K562 (cell line): ENCODE results near the gene SPAG16. TPM values are rescaled to one million over a fixed set of nuclear protein-coding genes. Genes with fewer than 3 reads are reported as not detected.

Source experiments
- ATAC-seq: fragments of 200-7000 bp; cut with Tn5 transposase; 3 replicates; pipeline ENCODE4 v1.9.1; 2020; ENCODE audit warnings: moderate library complexity
- BruUV-seq: library from RNA; stranded (reverse); fragments of 400-500 nt; replicated peaks from 2 replicates; lab custom pipeline; 2021; lab: Mats Ljungman, UMichigan
- CTCF ChIA-PET: fragments of 300-600 bp; formaldehyde crosslinking; extraction: SDS; loops from one replicate; lab custom pipeline; 2021; ENCODE audit warnings: low intra/inter-chr PET ratio; lab: Yijun Ruan, JAX
- POLR2A ChIA-PET: fragments of 300-600, 350-650 bp; sonication (Branson Sonifier 250); formaldehyde crosslinking; extraction: SDS; loops from one replicate; lab custom pipeline; 2021; ENCODE audit warnings: antibody characterized with exemption, inconsistent platforms; lab: Yijun Ruan, JAX
- DNase-seq, 4 experiments: peaks; one replicate each; pipeline versions ENCODE4 v3.0.0 to v3.0.0-alpha.2; 2011 to 2018; ENCODE audit warnings: low spot score in 3 of 4, mixed read lengths in 3 of 4; ENCODE audit errors: extremely low read depth in 1 of 4
- FAIRE-seq: peaks from 2 replicates; lab custom pipeline; 2011; peaks lifted over from hg19 to GRCh38; lab: Jason Lieb, UNC
- H2AFZ ChIP-seq: 2 replicates; pipeline ENCODE4 v1.6.0; 2011; ENCODE audit warnings: low read depth, low read length, control low read depth, inconsistent platforms
- H3K27ac ChIP-seq: fragments of 200-600 bp; 3 replicates; pipeline ENCODE4 v1.8.0; 2011; ENCODE audit warnings: low read depth, mild to moderate bottlenecking, control low read depth, inconsistent platforms, low read length, moderate library complexity, mixed read lengths; ENCODE audit errors: extremely low read depth
- H3K27me3 ChIP-seq, 2 experiments: fragments of 300-600 bp in 1 of 2; 2 replicates in 1 of 2; 3 replicates in 1 of 2; pipeline versions ENCODE4 v1.6.0 to v1.8.0; 2011; ENCODE audit warnings: inconsistent platforms in 2 of 2, low read length in 2 of 2, mild to moderate bottlenecking in 1 of 2, mixed read lengths in 1 of 2, moderate library complexity in 1 of 2; ENCODE audit not compliant: control insufficient read depth in 2 of 2, insufficient read depth in 2 of 2
- H3K36me3 ChIP-seq: fragments of 300-600 bp; 3 replicates; pipeline ENCODE4 v1.8.0; 2011; ENCODE audit warnings: mild to moderate bottlenecking, low read length, inconsistent platforms; ENCODE audit not compliant: control insufficient read depth, insufficient read depth
- H3K4me1 ChIP-seq, 2 experiments: fragments of 200-600 bp in 1 of 2; replicated peaks in 1 of 2; 2 replicates in 1 of 2; 3 replicates in 1 of 2; pipeline versions ENCODE4 v1.5.1 to v1.8.0; 2011; ENCODE audit warnings: inconsistent platforms in 2 of 2, low read length in 2 of 2, mild to moderate bottlenecking in 1 of 2, mixed read lengths in 1 of 2, moderate library complexity in 1 of 2; ENCODE audit not compliant: control insufficient read depth in 2 of 2, insufficient read depth in 2 of 2
- H3K4me2 ChIP-seq: 2 replicates; pipeline ENCODE4 v1.6.1; 2011; ENCODE audit warnings: low read length, control low read depth, inconsistent platforms, mixed read lengths; ENCODE audit not compliant: insufficient read depth
- H3K4me3 ChIP-seq: fragments of 200-600 bp; sonication (generic), shearing (Covaris generic); 2 replicates; pipeline ENCODE4 v1.5.1; 2016; ENCODE audit warnings: control low read depth, inconsistent platforms
- H3K79me2 ChIP-seq: fragments of 200-600 bp; 3 replicates; pipeline ENCODE4 v1.8.0; 2011; ENCODE audit warnings: low read length, inconsistent platforms; ENCODE audit not compliant: control insufficient read depth, insufficient read depth
- H3K9ac ChIP-seq, 2 experiments: 2 replicates each; pipeline versions ENCODE4 v1.6.0 to v1.6.1; 2011; ENCODE audit warnings: low read depth in 2 of 2, low read length in 2 of 2, control low read depth in 1 of 2, inconsistent platforms in 1 of 2, mild to moderate bottlenecking in 1 of 2, mixed read lengths in 1 of 2; ENCODE audit not compliant: insufficient read depth in 1 of 2
- H3K9me1 ChIP-seq: one replicate; pipeline ENCODE4 v1.6.0; 2011; ENCODE audit warnings: inconsistent platforms, mild to moderate bottlenecking, low read length, moderate library complexity; ENCODE audit not compliant: control insufficient read depth, insufficient read depth
- H3K9me3 ChIP-seq: replicated peaks from 2 replicates; pipeline ENCODE4 v1.5.1; 2011; ENCODE audit warnings: low read depth, low read length, inconsistent platforms; ENCODE audit not compliant: control insufficient read depth, insufficient read depth
- H4K20me1 ChIP-seq: replicated peaks from 2 replicates; pipeline ENCODE4 v1.6.1; 2011; ENCODE audit warnings: low read length, inconsistent platforms, mixed read lengths; ENCODE audit not compliant: control insufficient read depth, insufficient read depth
- ASH1L ChIP-seq: fragments of 450-650 bp; IDR thresholded peaks from 2 replicates; pipeline ENCODE4 v1.6.1; 2018; ENCODE audit warnings: borderline replicate concordance, mild to moderate bottlenecking, low read depth; ENCODE audit not compliant: partially characterized antibody
- BRD9 ChIP-seq: fragments of 450-650 bp; IDR thresholded peaks from 2 replicates; pipeline ENCODE4 v1.6.1; 2018; ENCODE audit warnings: low read depth; ENCODE audit not compliant: partially characterized antibody
- CC2D1A ChIP-seq: fragments of 450-650 bp; IDR thresholded peaks from 2 replicates; pipeline ENCODE4 v1.6.1; 2017; ENCODE audit warnings: mild to moderate bottlenecking
- CREM ChIP-seq: IDR thresholded peaks from 2 replicates; pipeline ENCODE4 v1.6.1; 2014; ENCODE audit warnings: antibody characterized with exemption, low read depth
- ETS1 ChIP-seq: conservative IDR thresholded peaks from 2 replicates; pipeline ENCODE4 v1.6.1; 2011; ENCODE audit warnings: low read depth, mild to moderate bottlenecking, low read length; ENCODE audit not compliant: control insufficient read depth
- HDAC6 ChIP-seq: IDR thresholded peaks from 2 replicates; pipeline ENCODE4 v1.6.1; 2012; ENCODE audit warnings: low read depth, mild to moderate bottlenecking, control low read depth, inconsistent platforms, low read length, moderate library complexity
- HNRNPUL1 ChIP-seq: fragments of 200-400 bp; formaldehyde crosslinking; IDR thresholded peaks from 2 replicates; pipeline ENCODE4 v1.6.1; 2017; ENCODE audit warnings: low read length
- MLX ChIP-seq, 2 experiments: fragments of 450-650 bp in 1 of 2; sonication (generic) in 1 of 2; formaldehyde crosslinking; conservative IDR thresholded peaks; 2 replicates each; pipeline versions ENCODE4 v1.4.0 to v1.8.1; 2020 to 2022; ENCODE audit warnings: mild to moderate bottlenecking in 1 of 2, missing genetic modification reagents in 1 of 2
- RBM25 ChIP-seq: fragments of 200-400 bp; formaldehyde crosslinking; IDR thresholded peaks from 2 replicates; pipeline ENCODE4 v1.6.1; 2018; ENCODE audit warnings: low read length, low read depth, moderate library complexity; ENCODE audit not compliant: severe bottlenecking
- RFX5 ChIP-seq: IDR thresholded peaks from 2 replicates; pipeline ENCODE4 v1.6.1; 2011; ENCODE audit warnings: low read depth, mild to moderate bottlenecking, improper control_type of control experiment, low read length
- THAP7 ChIP-seq: fragments of 250-450 bp; sonication (Bioruptor Pico); IDR thresholded peaks from 2 replicates; pipeline ENCODE4 v1.5.0; 2021
- ZNF143 ChIP-seq: sonication (generic); formaldehyde crosslinking; IDR thresholded peaks from 2 replicates; pipeline ENCODE4 v1.9.0; 2022; ENCODE audit warnings: mild to moderate bottlenecking, missing genetic modification reagents
- WGBS: fragments of 100-300 bp; shearing (Covaris generic); methylation state at CpG from one replicate; pipeline ENCODE4 v1.1.6; 2016; ENCODE audit warnings: low coverage, mixed read lengths; ENCODE audit not compliant: insufficient coverage; ENCODE audit errors: missing lambda C conversion rate; 5-methylcytosine and 5-hydroxymethylcytosine counted together
- in situ Hi-C: fragments of 300-500 bp; cut with MboI; formaldehyde crosslinking; loops from 4 replicates; pipeline ENCODE4 v1.15.0; 2018; ENCODE audit warnings: inconsistent platforms, mixed read lengths
- intact Hi-C: fragments of 100-400 bp; cut with micrococcal nuclease; formaldehyde crosslinking; loops from 2 replicates; pipeline ENCODE4 v1.14.2; 2022
- polyA plus RNA-seq, 8 experiments: library from polyadenylated mRNA; depleted of rRNA in 4 of 8; stranded (reverse) in 5 of 8; unstranded in 3 of 8; fragments of >200 nt; fragmentation: Nextera tagmentation in 2 of 8; fragmentation: Illumina TruSeq in 1 of 8; extraction: Ambion mirVana in 2 of 8; extraction: Trizol in 1 of 8; gene quantifications; 2 replicates each; pipeline versions ENCODE4 v1.2.1 to v1.2.3, GENCODE V29; 2011 to 2014; ENCODE audit warnings: inconsistent platforms in 1 of 8, missing spikeins in 1 of 8
- total RNA-seq, 7 experiments: library from RNA; depleted of rRNA in 6 of 7; stranded (reverse); fragments of >200 nt in 6 of 7; fragmentation: Illumina TruSeq in 2 of 7; extraction: Trizol in 2 of 7; gene quantifications; 2 replicates each; pipeline versions ENCODE4 v1.2.1 to v1.2.3, GENCODE V29; 2011 to 2021; ENCODE audit warnings: low replicate concordance in 1 of 7
- TF ChIP-seq, protein P1 (sequence below): fragments of 200-400 bp; formaldehyde crosslinking; IDR thresholded peaks from 2 replicates; pipeline ENCODE4 v1.6.1; 2017; ENCODE audit warnings: mild to moderate bottlenecking, low read depth, low read length, moderate library complexity
- TF ChIP-seq, protein P2 (sequence below): sonication (generic); formaldehyde crosslinking; IDR thresholded peaks from 2 replicates; pipeline ENCODE4 v1.8.1; 2023; ENCODE audit warnings: mild to moderate bottlenecking, missing genetic modification reagents, moderate library complexity

SPAG16 gene
- total and polyA plus RNA-seq, 9 of the 15 experiments (the other 6 are each of a cell fraction or from before 2014, with no cell fraction given), result 0.98 to 5.9 (median 3.5) TPM

GRCh38 chr2:214311931-214312749, 1027.9 kb downstream of the SPAG16 start:
- no peak overlapping the region for H3K4me2 ChIP-seq
- H3K36me3 ChIP-seq, result no peaks in the 10 kb centered on the region
- CTCF ChIA-PET, result no interaction called here
- FAIRE-seq (no peak), ATAC-seq (no peak), DNase-seq (no peak)
- no peaks in the 10 kb centered on the region for H3K79me2 ChIP-seq
- H3K4me3 ChIP-seq, result no peak overlapping the region
- H3K9me3 ChIP-seq, result no peaks in the 10 kb centered on the region
- in situ Hi-C loops, result no loop called here
- intact Hi-C loops, result no loop called here
- H2AFZ ChIP-seq, result no peak overlapping the region
- H4K20me1 ChIP-seq, result no peaks in the 10 kb centered on the region
- TF ChIP-seq MLX (CRISPR knock-in tag; conservative IDR thresholded peaks at IDR 0.05) (no peak), ASH1L (no peak), RFX5 (no peak), THAP7 (no peak), BRD9 (no peak), ZNF143 (CRISPR knock-in tag) (no peak), RBM25 (no peak), ETS1 (no peak), HDAC6 (no peak), HNRNPUL1 (no peak), CREM (no peak), CC2D1A (no peak)
- TF ChIP-seq, protein P1, sequence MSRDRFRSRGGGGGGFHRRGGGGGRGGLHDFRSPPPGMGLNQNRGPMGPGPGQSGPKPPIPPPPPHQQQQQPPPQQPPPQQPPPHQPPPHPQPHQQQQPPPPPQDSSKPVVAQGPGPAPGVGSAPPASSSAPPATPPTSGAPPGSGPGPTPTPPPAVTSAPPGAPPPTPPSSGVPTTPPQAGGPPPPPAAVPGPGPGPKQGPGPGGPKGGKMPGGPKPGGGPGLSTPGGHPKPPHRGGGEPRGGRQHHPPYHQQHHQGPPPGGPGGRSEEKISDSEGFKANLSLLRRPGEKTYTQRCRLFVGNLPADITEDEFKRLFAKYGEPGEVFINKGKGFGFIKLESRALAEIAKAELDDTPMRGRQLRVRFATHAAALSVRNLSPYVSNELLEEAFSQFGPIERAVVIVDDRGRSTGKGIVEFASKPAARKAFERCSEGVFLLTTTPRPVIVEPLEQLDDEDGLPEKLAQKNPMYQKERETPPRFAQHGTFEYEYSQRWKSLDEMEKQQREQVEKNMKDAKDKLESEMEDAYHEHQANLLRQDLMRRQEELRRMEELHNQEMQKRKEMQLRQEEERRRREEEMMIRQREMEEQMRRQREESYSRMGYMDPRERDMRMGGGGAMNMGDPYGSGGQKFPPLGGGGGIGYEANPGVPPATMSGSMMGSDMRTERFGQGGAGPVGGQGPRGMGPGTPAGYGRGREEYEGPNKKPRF, result no peak
- TF ChIP-seq, protein P2, sequence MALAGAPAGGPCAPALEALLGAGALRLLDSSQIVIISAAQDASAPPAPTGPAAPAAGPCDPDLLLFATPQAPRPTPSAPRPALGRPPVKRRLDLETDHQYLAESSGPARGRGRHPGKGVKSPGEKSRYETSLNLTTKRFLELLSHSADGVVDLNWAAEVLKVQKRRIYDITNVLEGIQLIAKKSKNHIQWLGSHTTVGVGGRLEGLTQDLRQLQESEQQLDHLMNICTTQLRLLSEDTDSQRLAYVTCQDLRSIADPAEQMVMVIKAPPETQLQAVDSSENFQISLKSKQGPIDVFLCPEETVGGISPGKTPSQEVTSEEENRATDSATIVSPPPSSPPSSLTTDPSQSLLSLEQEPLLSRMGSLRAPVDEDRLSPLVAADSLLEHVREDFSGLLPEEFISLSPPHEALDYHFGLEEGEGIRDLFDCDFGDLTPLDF (CRISPR knock-in tag), result no peak
- H3K9ac ChIP-seq, result no peak overlapping the region
- POLR2A ChIA-PET, result no interaction called here
- no peaks in the 10 kb centered on the region for H3K27me3 ChIP-seq
- no TSS peak for BruUV-seq
- H3K4me1 ChIP-seq, result no peaks in the 10 kb centered on the region
- no peak overlapping the region for H3K27ac ChIP-seq
- no peaks in the 10 kb centered on the region for H3K9me1 ChIP-seq
- WGBS, result 0% methylated on average over 3 of the region's 3 CpGs
